DND-41 (cell line): ENCODE data around the gene MYBBP1A.

Source experiments
- ATAC-seq: fragments of 200-7000 bp; cut with Tn5 transposase; 3 replicates; pipeline ENCODE4 v1.9.1; 2021; ENCODE audit warnings: low read depth; ENCODE audit not compliant: insufficient read depth
- DNase-seq: peaks from one replicate; pipeline ENCODE4 v3.0.0-alpha.2; 2020
- H2AFZ ChIP-seq: 2 replicates; pipeline ENCODE4 v1.6.0; 2012; ENCODE audit warnings: low read depth, low read length
- H3K27ac ChIP-seq: 2 replicates; pipeline ENCODE4 v1.5.1; 2012; ENCODE audit warnings: low read length, inconsistent platforms
- H3K27me3 ChIP-seq: fragments of 200-600 bp; sonication (generic); 2 replicates; pipeline ENCODE4 v1.6.0; 2012; ENCODE audit warnings: low read length, mild to moderate bottlenecking, inconsistent platforms; ENCODE audit not compliant: insufficient read depth, poor library complexity
- H3K36me3 ChIP-seq: 2 replicates; pipeline ENCODE4 v1.5.1; 2012; ENCODE audit warnings: low read length, inconsistent platforms; ENCODE audit not compliant: insufficient read depth
- H3K4me1 ChIP-seq: 2 replicates; pipeline ENCODE4 v1.5.1; 2012; ENCODE audit warnings: mild to moderate bottlenecking, low read length; ENCODE audit not compliant: insufficient read depth
- H3K4me2 ChIP-seq: 2 replicates; pipeline ENCODE4 v1.6.0; 2012; ENCODE audit warnings: mild to moderate bottlenecking, moderate library complexity, low read length, inconsistent platforms; ENCODE audit not compliant: insufficient read depth
- H3K4me3 ChIP-seq, 2 experiments: fragments of 200-600 bp in 1 of 2; shearing (Covaris generic) in 1 of 2; 2 replicates each; pipeline ENCODE4 v1.5.1; 2012 to 2016; ENCODE audit warnings: inconsistent platforms in 2 of 2, low read length in 2 of 2, mild to moderate bottlenecking in 2 of 2, low read depth in 1 of 2, moderate library complexity in 1 of 2
- H3K79me2 ChIP-seq: 2 replicates; pipeline ENCODE4 v1.6.0; 2012; ENCODE audit warnings: low read length, inconsistent platforms; ENCODE audit not compliant: insufficient read depth
- H3K9ac ChIP-seq: 2 replicates; pipeline ENCODE4 v1.6.0; 2012; ENCODE audit warnings: low read depth, mild to moderate bottlenecking, inconsistent platforms, low read length, moderate library complexity
- H3K9me3 ChIP-seq: 2 replicates; pipeline ENCODE4 v1.5.1; 2012; ENCODE audit warnings: low read length, moderate library complexity, mild to moderate bottlenecking, inconsistent platforms; ENCODE audit not compliant: insufficient read depth, severe bottlenecking
- H4K20me1 ChIP-seq: 2 replicates; pipeline ENCODE4 v1.6.0; 2012; ENCODE audit warnings: low read length; ENCODE audit not compliant: insufficient read depth
- EZH2 ChIP-seq: IDR thresholded peaks from 3 replicates; pipeline ENCODE4 v1.6.1; 2012; ENCODE audit warnings: borderline replicate concordance, low read depth, mild to moderate bottlenecking, moderate library complexity, low read length, inconsistent platforms; ENCODE audit not compliant: severe bottlenecking
- TF ChIP-seq, protein P1 (sequence below): IDR thresholded peaks from 2 replicates; pipeline ENCODE4 v1.5.1; 2012; ENCODE audit warnings: borderline replicate concordance, low read length, moderate library complexity, mild to moderate bottlenecking; ENCODE audit not compliant: poor library complexity, severe bottlenecking; ENCODE audit errors: extremely low read depth

The MYBBP1A gene

DNA sequence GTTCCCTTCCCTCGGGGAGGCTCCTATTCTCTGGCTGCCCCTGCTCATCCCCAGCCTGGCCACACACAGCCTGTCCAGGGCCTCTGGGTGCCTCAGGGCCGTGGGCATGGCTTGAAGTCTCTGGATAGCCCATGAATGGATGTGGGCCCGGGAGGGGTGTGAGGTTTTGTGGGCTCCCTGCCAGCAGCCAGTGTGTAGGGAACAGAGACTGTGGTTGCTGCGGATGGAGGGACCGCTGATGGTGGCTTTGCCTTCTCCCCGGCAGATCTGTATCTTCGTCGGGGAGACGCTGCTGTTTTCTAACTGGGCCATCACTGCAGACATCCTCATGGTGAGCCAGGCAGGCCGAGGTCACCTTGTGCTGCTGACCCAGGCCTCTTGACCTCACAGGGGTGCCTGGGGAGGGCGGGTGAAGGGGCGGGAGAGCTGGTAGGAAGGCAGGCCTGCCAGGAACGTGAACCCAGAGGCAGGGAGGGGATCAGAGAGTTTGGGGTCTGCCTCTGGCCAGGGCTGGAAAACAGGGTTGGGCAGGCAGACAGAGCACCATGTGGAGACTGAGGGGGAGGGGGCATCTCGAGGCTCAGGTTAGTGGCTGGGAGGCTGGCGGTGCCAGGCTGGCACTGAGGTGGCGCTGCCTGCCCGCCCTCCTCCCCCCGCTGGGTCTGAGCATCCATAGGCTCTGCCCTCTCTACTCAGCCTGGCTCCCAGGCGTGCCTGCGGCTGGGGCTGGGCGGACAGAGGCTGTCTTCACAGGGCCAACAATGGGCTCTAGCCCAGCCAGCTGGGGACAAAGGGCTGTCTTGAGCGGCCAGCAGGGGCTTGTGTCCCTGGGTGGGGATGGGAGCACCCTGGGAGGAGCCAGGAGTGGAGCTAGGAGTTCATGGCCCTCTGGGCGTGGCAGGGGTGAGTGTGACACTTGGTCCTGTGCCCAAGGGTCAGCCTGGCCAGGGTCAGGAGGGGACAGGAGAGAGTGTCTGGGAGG is 21.4 kb downstream of the MYBBP1A start:
- H3K4me3 ChIP-seq = no peak overlapping the region
- H3K36me3 ChIP-seq = peaks cover 12% of the 10 kb centered on the region
- no peaks in the 10 kb centered on the region for H3K79me2 ChIP-seq
- H3K4me1 ChIP-seq = no peaks in the 10 kb centered on the region
- H3K9me3 ChIP-seq = no peaks in the 10 kb centered on the region
- no peak overlapping the region for H2AFZ ChIP-seq
- DNase-seq (peak; percentile 58), ATAC-seq (peak; percentile 47)
- H3K27me3 ChIP-seq = no peaks in the 10 kb centered on the region
- no peak overlapping the region for H3K4me2 ChIP-seq
- H4K20me1 ChIP-seq = peaks cover 21% of the 10 kb centered on the region; the same call in 1 of the 2 replicates
- no peak overlapping the region for H3K27ac ChIP-seq
- H3K9ac ChIP-seq = no peak overlapping the region
- TF ChIP-seq, protein P1, sequence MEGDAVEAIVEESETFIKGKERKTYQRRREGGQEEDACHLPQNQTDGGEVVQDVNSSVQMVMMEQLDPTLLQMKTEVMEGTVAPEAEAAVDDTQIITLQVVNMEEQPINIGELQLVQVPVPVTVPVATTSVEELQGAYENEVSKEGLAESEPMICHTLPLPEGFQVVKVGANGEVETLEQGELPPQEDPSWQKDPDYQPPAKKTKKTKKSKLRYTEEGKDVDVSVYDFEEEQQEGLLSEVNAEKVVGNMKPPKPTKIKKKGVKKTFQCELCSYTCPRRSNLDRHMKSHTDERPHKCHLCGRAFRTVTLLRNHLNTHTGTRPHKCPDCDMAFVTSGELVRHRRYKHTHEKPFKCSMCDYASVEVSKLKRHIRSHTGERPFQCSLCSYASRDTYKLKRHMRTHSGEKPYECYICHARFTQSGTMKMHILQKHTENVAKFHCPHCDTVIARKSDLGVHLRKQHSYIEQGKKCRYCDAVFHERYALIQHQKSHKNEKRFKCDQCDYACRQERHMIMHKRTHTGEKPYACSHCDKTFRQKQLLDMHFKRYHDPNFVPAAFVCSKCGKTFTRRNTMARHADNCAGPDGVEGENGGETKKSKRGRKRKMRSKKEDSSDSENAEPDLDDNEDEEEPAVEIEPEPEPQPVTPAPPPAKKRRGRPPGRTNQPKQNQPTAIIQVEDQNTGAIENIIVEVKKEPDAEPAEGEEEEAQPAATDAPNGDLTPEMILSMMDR = no peak
- TF ChIP-seq EZH2 = no peak

DNA sequence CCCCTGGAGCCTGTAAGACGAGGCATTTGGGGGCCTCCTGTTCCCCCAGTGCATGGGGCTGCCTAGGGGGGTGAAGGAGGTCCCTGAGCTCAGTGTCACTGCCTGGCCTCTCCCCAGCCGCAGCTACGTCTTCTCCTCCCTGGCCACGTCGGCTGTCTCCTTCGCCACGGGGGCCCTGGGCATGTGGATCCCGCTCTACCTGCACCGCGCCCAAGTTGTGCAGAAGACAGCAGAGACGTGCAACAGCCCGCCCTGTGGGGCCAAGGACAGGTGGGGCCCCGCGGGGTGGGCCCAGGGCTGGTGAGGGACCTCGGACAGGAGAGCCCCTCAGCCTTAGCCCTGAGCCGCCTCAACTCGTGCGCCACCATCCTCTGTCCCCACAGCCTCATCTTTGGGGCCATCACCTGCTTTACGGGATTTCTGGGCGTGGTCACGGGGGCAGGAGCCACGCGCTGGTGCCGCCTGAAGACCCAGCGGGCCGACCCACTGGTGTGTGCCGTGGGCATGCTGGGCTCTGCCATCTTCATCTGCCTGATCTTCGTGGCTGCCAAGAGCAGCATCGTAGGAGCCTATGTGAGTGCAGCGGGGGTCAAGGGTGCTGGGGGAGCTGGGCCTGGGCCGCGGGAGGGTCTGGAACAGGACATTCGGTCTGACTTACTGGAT is 22.2 kb downstream of the MYBBP1A start:
- no peak overlapping the region for H3K4me2 ChIP-seq
- 0 out of 3 replicates have a peak, but pooled peaks have one; percentile 0 for ATAC-seq
- no peak overlapping the region for H3K4me3 ChIP-seq
- H4K20me1 ChIP-seq = peaks cover 15% of the 10 kb centered on the region; the same call in 1 of the 2 replicates
- no peak overlapping the region for H2AFZ ChIP-seq
- H3K9ac ChIP-seq = no peak overlapping the region
- H3K27me3 ChIP-seq = no peaks in the 10 kb centered on the region
- H3K9me3 ChIP-seq = no peaks in the 10 kb centered on the region
- H3K79me2 ChIP-seq = no peaks in the 10 kb centered on the region
- peaks cover 4% of the 10 kb centered on the region; the same call in 1 of the 2 replicates for H3K36me3 ChIP-seq
- no peak overlapping the region for H3K27ac ChIP-seq
- TF ChIP-seq, protein P1 = no peak
- TF ChIP-seq EZH2 = no peak
- no peak for DNase-seq
- H3K4me1 ChIP-seq = no peaks in the 10 kb centered on the region

DNA sequence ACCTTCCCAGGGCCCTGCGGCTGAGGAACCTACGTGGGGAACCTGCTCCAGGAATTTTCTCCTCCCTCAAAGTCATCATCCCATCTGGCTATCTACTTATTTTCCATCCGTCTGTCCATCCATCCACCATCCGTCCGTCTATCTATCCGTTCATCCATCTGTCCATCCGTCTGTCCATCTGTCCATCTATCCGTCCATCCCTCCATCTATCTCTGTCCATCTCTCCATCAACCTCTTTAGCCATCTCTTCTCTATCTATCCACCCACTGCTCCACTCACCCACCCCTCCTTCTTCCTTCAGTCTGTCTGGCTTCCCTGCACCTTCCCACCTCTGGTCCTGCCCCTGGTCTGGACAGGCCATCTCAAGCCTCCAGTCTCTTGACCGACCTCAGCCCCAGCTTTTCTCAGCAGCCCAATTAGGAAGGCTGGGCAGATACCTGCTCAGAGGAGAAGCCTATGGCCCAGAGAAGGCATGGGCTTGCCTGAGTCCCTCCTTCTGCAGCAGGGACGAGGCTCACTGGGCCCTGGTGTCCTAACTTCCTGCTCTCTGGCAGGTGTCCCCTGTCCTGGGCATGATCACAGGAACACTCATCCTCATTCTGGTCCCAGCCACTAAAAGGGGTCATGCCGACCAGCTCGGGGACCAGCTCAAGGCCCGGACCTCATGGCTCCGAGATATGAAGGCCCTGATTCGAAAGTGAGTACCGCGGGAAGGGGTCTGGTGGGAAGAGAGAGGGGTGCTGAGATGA is 23.0 kb downstream of the MYBBP1A start:
- Histone ChIP-seq H3K9ac (no peak overlapping the region), H3K4me3 (no peak overlapping the region), H3K4me2 (no peak overlapping the region), H3K9me3 (no peaks in the 10 kb centered on the region), H3K4me1 (no peaks in the 10 kb centered on the region), H2AFZ (no peak overlapping the region), H3K79me2 (no peaks in the 10 kb centered on the region), H3K36me3 (no peaks in the 10 kb centered on the region), H3K27me3 (no peaks in the 10 kb centered on the region), H3K27ac (no peak overlapping the region), H4K20me1 (peaks cover 7% of the 10 kb centered on the region; the same call in 1 of the 2 replicates)
- DNase-seq (no peak), ATAC-seq (no peak)
- TF ChIP-seq, protein P1 = no peak
- no peak for TF ChIP-seq EZH2
